ENCODE data around the gene RMI2.

DNA sequence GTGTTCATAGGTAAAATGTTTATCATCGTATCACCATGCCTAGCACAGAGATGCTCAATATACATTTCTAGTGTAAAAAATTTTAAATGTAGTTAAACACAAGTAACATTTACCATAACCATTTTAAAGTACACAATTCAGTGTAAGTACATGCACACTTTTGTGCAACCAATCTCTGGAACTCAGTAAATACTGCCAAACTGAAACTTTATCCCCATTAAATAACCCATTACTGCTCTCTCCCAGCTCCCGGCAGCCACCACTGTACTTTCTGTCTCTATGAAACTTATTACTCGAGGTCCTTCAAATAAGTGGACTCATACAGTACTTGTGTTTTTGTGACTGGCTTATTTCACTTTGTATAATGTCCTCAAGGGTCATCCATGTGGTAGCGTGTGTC is 29.0 kb downstream of the RMI2 start:
- TF ChIP-seq EP300 (IDR thresholded peaks at IDR 0.05) (no peak), POLR2A (IDR thresholded peaks at IDR 0.05) (no peak), POLR2AphosphoS5 (IDR thresholded peaks at IDR 0.05) (no peak)
- TF ChIP-seq, protein P1, sequence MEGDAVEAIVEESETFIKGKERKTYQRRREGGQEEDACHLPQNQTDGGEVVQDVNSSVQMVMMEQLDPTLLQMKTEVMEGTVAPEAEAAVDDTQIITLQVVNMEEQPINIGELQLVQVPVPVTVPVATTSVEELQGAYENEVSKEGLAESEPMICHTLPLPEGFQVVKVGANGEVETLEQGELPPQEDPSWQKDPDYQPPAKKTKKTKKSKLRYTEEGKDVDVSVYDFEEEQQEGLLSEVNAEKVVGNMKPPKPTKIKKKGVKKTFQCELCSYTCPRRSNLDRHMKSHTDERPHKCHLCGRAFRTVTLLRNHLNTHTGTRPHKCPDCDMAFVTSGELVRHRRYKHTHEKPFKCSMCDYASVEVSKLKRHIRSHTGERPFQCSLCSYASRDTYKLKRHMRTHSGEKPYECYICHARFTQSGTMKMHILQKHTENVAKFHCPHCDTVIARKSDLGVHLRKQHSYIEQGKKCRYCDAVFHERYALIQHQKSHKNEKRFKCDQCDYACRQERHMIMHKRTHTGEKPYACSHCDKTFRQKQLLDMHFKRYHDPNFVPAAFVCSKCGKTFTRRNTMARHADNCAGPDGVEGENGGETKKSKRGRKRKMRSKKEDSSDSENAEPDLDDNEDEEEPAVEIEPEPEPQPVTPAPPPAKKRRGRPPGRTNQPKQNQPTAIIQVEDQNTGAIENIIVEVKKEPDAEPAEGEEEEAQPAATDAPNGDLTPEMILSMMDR (IDR thresholded peaks at IDR 0.05): no peak
